Measurements from ENCODE around the gene FLOT1.
A peak's percentile ranks its signal among the peaks of the same experiment; 100 is the strongest.

The FLOT1 gene

GRCh38 chr6:30700340-30700739 lies 42.1 kb downstream of the FLOT1 start:
- DNase-seq (ENCODE audit: low spot score) = no peak

- DNase-seq (ENCODE audit: low spot score) = no peak
Observed at GRCh38 chr6:30696432-30696831, 46.1 kb downstream of the FLOT1 start.

- DNase-seq (ENCODE audit: low spot score) = peak; percentile 70
Observed at GRCh38 chr6:30691208-30691847, 51.2 kb downstream of the FLOT1 start.

GRCh38 chr6:30690403-30691207 lies 51.9 kb downstream of the FLOT1 start, which contains the start of gene NRM:
TSS of gene NRM (minus strand) at chr6:30690984. CDS start at chr6:30690974, 10 bp downstream.
- peak; percentile 94 for DNase-seq (ENCODE audit: low spot score)

GRCh38 chr6:30689985-30690384 lies 52.5 kb downstream of the FLOT1 start:
- DNase-seq (ENCODE audit: low spot score) = no peak

GRCh38 chr6:30689022-30689865 lies 53.2 kb downstream of the FLOT1 start:
- no peak for DNase-seq (ENCODE audit: low spot score)

GRCh38 chr6:30688569-30688968 lies 53.9 kb downstream of the FLOT1 start:
- no peak for DNase-seq (ENCODE audit: low spot score)

GRCh38 chr6:30687659-30688431 lies 54.6 kb downstream of the FLOT1 start:
- no peak for DNase-seq (ENCODE audit: low spot score)

- DNase-seq (ENCODE audit: low spot score) = peak; percentile 88
Observed at GRCh38 chr6:30686908-30687658, 55.4 kb downstream of the FLOT1 start.

- DNase-seq (ENCODE audit: low spot score) = peak; percentile 74
Observed at GRCh38 chr6:30686009-30686907, 56.2 kb downstream of the FLOT1 start, which contains the start of gene PPP1R18. TSS of gene PPP1R18 (minus strand) at chr6:30686645. CDS start at chr6:30686018, 627 bp downstream.

- no peak for DNase-seq (ENCODE audit: low spot score)
Observed at GRCh38 chr6:30685157-30686008, 57.1 kb downstream of the FLOT1 start.

- DNase-seq (ENCODE audit: low spot score) = no peak
Observed at GRCh38 chr6:30684386-30685156, 57.9 kb downstream of the FLOT1 start.

GRCh38 chr6:30683980-30684338 lies 58.5 kb downstream of the FLOT1 start:
- no peak for DNase-seq (ENCODE audit: low spot score)

- no peak for DNase-seq (ENCODE audit: low spot score)
Observed at GRCh38 chr6:30683183-30683979, 59.1 kb downstream of the FLOT1 start.

GRCh38 chr6:30682143-30683117 lies 60.1 kb downstream of the FLOT1 start:
- no peak for DNase-seq (ENCODE audit: low spot score)

GRCh38 chr6:30681766-30682142 lies 60.7 kb downstream of the FLOT1 start:
- no peak for DNase-seq (ENCODE audit: low spot score)

Data from D341Med (cell line).